Stimulated activated CD4-positive, alpha-beta T cell treated with anti-CD3 and anti-CD28 coated beads, Interleukin-15, amount 100 ng/mL, for 1 hour (primary cell): Measurements from ENCODE around the gene CDKN2C.

Experiments used
- DNase-seq, 2 donors: peaks; one replicate each; pipeline ENCODE4 v3.0.0-alpha.2; 2020; ENCODE audit warnings: low read depth in 1 of 2, low spot score in 1 of 2

Gene CDKN2C

DNA sequence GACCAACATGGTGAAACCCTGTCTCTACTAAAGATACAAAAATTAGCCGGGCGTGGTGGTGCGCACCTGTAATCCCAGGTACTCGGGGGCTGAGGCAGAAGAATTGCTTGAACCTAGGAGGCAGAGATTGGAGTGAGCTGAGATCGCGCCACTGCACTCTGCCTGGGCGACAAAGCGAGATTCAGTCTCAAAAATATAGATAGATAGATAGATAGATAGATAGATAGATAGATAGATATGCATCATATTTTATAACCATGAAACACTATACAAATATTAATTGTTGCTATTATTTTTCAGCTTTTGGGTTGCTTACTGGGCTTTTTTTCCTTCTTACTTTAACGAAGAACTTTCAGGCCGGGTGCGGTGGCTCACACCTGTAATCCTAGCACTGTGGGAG, 5.2 kb upstream of the CDKN2C start:
- DNase-seq = no peak

DNA sequence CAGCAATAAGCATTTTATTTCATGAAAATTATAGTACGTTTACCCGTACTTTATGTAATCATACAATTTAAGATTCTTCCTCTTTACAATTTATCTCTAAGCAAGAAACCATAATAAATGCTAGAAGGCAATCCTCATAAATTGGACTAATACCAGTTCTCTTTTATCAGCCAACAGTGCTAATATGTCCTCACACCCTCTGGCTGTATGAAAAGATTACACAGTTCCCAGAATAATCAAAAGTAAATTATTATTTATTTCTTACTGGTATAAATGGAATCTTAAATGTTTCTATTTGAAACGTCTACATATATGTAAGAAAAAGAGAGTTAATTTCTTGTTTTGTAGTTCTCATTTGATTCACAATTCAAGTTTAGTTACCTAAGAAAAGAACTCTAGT, 3.1 kb upstream of the CDKN2C start:
- DNase-seq = no peak

DNA sequence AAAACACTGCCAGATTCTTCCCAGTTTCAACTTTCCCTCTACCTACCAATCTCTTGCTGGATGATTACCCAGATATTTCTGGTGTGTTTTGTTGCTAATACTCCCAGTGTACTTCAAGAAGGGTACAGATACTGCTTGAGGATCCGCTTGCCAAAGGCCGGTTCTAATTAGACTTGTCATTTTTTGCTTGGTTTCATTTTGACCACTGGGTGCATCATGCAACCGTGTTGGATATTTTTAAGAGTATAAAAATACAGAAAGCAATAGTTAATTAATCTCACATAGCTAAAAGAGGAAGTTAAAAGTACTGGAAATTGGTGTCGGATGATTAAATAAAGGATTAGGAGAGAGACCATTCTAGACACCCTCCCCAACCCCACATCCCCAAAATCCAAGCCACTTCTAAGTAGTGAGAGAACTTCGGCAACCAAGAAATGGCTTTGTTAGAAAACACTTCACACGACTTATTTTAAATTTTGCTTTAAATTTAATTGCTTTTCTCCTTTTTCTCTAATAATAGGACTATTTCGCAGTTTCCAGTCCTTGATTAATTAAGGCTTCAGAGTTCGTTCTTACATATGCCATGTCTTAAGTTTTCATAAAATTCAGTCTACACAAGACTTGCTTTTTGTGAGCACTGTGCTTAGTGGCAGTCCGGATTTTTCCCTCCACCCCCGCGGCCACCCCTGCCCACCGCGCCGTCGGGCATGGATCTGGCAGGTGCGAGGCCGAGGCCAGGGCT, 2.5 kb upstream of the CDKN2C start:
- DNase-seq = no peak

DNA sequence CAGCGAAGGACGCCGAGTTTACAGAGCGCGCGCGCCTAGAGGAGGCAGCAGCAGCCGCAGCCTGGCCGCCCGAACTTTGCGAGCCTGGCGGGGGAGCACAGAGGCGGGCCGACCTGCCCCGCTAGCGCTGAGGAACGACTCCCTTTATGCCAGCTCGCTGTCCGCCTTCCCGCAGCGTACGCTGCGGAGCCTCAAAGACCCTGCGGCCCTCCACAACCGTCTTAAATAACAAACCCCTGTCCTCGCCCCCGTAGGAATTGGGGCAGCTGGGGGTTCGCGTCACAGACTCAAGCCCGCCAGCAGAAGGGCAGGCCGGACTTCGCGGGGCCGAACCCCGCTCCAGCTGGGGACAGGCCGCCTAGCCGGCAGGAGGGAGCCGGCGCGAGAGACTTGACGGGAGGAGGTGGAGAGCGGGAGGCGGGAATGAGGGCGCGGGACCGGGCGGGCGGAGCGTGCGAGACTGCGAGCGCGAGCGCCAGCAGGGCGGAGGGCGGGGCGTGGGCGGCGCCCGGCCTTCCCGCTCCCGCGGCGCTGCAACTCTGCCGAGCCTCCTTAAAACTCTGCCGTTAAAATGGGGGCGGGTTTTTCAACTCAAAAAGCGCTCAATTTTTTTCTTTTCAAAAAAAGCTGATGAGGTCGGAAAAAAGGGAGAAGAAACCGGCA, 1.8 kb upstream of the CDKN2C start:
- DNase-seq = peak; percentile 63 to 66

DNA sequence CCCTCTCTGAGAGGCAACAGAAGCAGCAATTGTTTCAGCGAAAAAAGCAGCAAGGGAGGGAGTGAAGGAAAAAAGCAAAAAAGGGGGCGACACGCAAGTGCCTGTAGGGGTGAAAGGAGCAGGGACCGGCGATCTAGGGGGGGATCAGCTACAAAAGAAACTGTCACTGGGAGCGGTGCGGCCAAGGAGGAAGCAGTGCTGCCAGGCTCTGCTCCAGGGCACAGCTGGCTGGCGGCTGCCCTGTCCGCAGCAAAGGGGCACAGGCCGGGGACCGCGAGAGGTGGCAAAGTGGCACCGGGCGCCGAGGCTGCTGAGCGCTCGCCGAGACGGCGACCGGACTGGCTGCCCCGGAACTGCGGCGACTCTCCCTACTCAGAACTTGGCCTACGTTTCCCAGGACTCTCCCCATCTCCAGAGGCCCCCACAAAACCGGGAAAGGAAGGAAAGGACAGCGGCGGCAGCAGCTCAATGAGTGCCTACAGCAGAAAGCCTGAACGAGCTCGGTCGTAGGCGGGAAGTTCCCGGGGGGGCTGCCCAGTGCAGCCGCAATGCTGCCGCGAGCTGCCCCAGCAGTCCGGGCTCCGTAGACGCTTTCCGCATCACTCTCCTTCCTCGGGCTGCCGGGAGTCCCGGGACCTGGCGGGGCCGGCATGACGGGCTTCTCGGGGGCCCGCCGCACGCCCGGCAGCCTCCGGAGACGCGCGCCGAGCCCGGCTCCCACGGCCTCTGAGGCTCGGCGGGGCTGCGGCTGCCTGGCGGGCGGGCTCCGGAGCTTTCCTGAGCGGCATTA, 1.0 kb upstream of the CDKN2C start:
- peak in 1 of 2 donors; percentile 34 for DNase-seq

DNA sequence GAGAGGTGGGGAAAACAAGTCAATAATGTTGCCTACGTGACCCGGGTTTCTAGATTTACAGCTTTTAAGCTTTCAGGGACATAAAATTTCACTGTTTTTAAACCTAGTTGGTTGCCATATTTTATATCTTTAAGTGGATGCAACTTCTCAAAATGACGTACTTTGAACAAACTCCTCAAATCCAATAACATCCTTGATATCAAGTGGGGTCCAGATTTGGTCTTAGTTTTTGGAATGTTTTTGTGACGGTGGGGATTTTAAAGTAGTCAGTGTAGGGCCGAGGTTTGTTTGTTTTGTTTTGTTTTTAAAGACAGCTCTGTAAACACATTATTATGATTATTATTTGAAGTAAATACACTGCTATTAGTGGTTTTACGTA, 453 bp downstream of the CDKN2C start:
- no peak for DNase-seq

DNA sequence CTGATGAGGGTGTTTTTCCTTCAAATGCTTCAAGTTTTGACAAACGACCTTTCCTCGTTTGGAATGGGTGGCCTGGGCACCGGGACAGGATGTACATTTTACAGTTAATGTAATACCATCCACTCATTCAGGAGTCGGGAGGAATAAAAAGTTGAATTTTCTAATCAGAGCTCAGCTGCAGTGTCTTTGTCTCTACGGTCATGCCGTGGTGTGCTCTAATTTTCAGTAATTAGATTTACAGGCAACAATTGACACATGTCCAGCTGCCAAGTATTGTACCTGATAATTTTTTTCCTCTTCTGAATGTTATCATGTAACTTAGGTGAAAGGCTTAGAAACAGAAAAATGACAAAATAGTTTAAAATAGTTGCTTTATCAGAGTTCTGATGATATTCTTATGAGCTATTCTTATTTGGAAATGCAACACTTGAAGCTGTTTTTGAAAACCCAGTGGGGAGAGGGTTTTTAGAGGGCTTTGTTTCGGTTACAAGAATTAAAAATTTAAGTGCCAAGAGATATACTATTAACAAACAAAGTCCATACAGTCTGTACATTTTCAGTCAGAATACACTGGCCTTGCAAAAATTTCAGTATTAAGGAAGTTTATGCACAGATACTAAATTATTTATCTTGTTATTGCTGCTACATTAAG, 1.0 kb downstream of the CDKN2C start:
- no peak for DNase-seq

DNA sequence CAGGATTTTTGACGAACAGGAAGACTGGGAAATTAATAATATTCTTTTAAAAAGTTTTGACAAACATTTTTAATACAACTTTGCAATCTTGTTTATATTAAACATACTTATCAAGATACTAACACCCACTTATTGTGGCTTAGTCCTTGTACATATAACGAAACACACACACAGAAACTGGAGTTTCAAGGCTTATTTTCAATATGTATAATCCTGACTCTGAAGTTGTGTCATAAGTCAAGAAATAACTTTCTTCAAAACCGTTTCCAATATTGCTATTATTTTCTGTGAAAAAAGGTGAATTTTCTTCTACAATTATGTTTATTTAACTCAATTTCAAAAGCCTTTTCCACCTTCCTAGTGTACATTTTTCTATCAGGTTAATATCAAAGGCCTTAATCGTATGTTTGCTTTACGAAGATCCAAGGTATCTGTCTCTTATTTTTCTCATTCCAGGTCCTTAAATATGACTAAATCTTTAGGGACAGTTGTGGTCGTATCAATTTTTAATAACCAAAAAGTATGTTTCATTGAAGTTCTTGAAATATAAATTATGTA, 1.8 kb downstream of the CDKN2C start:
- no peak for DNase-seq

DNA sequence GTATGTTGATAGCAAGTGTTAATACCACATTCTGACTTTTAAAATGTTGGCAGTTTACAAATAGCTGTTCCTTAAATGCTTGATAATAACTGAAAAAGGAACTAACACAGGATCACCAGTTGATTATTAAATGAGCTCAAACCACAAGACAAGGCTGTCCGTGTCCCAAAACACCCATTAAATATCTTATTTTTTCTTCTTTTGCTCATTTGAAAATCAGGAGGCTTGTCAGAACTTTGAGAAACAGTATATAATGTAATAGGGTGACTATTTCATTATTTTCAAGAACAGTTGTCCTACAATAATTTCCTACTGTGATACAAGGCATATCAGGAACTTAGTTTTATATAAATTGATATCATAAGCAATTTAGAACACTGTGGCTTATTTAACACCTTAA, 2.7 kb downstream of the CDKN2C start:
- DNase-seq = no peak

DNA sequence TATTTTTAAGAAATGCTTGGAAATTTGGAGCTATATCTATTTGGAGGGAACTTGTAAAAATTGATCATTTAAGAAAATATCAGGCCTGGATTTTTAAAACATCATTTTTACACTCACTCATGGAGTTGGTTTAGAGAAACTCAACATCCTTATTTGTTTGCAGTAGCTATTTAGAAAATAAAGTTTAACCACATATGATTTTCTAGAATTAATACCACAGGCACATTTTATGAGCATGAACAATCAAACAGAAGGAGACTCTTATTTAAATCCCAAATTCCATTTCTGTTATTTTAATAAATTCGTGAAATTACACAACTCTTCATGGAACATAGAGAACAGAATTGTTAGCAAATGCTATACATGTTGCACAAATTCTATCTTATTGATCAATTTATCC, 3.2 kb downstream of the CDKN2C start:
- no peak for DNase-seq

DNA sequence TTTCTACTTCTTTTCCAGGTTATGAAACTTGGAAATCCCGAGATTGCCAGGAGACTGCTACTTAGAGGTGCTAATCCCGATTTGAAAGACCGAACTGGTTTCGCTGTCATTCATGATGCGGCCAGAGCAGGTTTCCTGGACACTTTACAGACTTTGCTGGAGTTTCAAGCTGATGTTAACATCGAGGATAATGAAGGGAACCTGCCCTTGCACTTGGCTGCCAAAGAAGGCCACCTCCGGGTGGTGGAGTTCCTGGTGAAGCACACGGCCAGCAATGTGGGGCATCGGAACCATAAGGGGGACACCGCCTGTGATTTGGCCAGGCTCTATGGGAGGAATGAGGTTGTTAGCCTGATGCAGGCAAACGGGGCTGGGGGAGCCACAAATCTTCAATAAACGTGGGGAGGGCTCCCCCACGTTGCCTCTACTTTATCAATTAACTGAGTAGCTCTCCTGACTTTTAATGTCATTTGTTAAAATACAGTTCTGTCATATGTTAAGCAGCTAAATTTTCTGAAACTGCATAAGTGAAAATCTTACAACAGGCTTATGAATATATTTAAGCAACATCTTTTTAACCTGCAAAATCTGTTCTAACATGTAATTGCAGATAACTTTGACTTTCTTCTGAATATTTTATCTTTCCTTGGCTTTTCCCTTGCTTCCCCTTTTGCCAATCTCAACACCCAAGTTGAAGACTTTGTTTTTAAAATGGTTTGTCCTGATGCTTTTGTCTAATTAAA, 4.0 kb downstream of the CDKN2C start:
- DNase-seq = no peak

DNA sequence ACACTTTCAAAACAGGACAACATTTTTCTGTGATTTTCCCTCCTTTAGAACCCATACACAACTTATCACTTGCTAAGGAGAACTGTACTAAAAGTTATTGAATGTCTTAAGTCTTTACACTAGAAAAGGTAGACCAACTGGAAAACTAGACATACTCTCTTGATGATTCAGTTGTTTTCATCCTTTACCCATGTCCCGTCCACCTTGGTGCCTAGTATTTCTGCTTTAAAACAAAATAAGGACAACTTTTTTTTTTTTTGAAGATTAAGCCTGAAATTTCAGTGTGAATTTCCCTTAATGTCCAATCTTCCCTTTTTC, 4.5 kb downstream of the CDKN2C start:
- DNase-seq = no peak

DNA sequence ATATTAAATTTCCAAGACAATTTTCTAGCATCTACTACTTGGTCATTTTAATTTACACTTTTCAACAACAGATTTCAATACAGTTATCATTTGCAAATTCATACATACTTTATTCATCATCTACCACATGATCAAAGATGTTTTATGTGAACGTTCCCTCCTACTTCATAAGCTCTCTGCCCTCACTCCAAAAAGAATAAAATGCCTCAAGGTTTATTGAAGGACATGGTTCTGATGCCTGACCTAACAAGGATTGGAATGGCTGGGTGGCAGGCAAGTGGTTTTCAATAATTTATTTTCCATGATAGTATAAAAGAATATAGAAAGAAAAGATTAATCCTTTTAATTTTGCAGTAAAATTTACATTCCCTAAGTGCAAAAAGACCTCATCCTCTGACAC, 5.4 kb downstream of the CDKN2C start:
- DNase-seq = no peak

DNA sequence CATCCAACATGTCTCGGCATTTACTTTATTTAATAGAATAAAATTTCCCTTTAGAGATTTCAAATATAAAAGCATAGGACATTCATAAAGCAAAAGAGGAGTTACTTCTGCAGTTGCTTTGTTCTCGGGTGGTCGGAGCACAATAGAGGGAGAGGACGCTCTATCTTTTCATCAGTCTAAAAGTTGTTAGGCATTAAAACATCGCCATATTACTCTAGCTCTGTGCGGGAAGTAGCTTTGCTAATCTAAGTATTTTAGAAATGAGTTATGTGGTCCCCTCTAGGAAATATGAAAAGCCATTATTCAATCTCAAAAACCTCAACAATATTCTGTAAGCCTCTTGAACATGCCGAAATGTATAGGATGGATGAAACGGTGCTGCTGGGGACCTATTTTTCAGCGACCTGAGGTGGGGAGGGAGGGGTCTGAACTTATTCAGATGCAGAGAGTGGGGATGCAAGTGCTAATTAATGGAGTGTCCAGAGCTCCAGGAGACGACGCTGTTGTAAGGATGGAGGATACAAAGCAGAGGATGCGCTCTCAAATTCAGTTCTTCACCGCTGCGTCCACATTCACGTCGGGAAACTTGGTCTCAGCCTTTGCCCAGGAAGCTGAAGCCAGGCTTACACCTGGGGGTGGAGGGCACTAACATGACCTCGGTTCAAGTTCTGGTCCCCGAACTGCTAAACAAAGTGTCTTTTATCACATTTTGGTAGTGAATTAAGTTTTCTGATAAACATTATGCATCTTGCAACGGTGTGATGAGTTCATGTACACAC, 6.3 kb downstream of the CDKN2C start:
- no peak for DNase-seq

DNA sequence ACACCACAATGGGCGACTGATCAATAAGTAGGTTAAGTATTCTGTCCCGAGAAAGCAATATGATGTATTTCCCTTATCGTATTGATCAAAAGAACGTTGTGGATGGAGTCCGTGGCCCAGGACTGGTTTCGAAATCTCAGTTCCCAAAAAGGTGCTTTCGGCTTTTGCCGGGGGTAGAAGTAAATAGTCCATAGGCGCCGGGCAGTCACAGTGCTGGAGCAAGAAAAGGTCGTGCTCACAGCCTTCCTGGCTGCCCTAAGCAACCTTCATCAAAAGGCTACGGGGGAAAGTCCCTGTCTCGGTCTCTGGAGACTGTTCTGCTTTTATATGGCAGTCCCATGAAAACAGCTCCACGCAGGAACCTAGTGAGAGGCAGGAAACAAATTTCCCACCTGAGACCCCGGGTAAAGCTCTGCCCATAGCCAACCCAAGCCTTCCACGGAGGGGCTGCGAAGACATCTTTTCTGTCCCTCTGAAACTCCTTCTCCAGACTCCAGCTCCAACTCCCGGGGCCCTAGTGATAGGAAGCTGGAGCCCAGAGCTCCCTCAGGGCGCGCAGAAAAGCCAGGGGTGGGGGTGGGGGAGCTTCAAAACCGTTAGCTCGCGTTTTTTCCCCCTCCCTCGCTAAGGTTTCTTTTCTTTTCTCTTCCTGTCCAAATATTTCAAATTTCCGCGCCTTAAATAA, 7.0 kb downstream of the CDKN2C start:
- DNase-seq = no peak

DNA sequence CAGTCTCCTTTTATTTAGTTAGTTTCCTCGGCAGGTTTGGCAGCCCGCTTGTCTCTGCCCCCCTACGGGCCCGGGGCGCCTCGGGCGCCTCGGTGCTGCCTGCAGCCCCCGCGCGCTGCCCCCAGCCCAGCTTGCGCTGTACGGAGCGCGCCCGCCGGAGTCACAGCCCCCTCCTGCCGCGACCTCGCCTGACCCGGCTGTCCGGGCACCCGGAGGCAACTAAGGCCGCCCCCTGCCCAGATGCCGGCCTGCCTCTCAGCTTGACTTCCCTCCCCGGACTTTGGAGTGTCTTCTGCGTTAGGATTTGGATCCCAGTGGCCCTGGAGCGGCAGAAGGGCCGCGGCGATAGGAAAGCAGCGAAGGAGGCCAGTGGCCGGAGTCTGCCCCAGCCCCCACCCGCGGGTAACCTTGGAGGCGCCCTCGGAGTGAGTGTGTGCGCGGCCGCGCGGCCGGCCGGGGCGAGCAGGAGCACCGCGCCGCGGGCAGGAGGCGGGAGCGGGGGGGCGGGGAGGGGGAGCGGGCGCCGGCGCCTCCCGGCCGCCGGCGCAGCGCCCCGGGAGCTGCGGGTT, 7.6 kb downstream of the CDKN2C start:
- DNase-seq = no peak

DNA sequence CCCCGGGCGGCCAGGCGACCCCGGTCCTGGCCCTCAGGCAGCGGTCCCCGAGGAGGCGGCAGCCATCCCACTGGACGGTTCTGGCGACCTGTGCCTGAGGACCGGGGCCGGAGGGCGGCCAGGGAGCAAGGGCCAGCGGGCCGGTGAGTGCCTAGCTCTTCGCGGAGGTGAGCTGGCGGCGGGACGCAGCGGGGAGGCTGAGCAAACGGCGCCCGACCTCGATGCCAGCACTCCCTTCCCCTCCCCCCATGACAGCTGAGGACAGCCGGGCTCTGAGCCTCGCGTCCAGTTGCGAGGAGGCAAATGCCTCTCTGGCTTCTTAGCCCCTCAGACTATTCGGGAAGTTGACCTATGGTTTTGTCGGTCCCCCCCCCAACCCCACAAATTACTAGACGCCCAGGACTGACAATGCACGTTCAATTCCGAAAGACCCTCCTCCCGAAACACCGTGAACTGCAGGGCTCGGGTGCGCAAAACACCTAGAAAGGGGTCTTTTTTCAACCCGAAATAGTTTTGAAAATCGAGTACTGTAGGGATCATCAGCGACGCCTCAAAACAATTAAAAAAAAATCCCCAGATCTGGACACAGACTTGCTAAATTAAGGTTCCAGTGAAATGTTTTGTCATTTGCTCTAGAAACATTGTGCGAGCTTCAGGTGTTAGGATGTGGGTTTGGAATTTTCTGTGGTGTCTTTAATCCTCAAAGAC, 8.3 kb downstream of the CDKN2C start:
- no peak for DNase-seq
